HG02840 (cell line): ENCODE measurements around the gene FOXP1.

ENCODE experiments used
- ATAC-seq: cut with Tn5 transposase; IDR thresholded peaks from one replicate; pipeline ENCODE4 v1.9.1; 2021; ENCODE audit warnings: mild to moderate bottlenecking, moderate library complexity, moderate number of reproducible peaks; ENCODE audit not compliant: unreplicated experiment, low FRiP score

The FOXP1 gene

DNA sequence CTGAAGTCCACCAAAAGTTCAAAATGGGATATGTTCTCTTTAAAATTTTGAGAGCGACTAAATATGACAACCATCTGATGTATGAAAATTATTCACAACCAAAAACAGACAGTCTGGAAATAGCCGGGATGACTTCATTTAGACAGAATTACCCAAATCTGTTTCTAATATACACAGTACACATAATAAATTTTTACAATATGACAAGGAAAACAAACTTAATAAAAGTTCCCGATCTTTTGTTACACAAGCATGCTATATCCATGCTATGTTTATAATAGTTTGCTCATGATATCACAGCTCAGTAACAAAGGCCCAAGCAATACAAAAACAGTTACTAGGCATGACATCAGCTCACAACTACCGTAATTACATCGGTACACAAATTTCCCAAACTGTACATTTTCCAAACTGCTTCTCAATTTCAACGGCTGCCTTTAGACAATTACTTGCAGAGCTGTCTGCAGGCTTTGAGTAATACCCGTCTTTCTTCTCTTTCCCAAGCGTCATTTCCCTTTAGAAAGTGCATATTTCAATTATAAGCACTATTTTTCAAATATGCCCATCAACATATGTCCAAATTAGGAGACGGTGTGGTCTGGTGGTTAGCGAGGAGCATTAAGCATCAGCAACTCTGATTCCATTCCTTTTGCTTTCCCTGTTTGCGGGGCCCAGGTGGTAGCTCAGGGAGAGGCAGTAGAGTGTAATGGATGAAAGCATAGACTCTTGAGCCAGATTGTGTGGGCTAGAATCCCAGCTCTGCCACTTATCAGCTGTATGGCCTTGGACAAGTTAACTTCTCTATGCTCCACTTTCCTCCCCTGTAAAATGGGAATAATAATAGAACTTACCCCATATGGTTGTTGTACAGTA is 481.2 kb downstream of the FOXP1 start:
- ATAC-seq: no peak

DNA sequence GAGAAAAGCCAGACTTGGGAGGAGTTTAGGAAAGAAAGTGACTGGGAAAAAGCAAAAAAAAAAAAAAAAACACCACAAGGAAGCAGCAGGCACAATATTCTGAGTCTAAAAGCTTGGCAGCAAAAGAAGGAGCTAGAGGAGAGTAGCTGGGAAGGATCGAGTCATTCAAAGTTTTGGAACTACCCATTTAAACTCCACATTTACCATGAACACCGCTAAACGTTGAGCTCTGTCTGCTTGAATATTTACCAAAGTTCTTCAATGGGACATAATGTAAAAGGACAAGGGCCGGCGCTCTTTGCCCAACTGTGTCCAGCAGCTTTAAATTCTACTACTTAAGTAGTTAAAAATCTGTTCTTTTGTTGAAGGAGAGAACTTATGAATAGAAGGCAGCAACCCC is 481.9 kb downstream of the FOXP1 start:
- ATAC-seq: no peak

DNA sequence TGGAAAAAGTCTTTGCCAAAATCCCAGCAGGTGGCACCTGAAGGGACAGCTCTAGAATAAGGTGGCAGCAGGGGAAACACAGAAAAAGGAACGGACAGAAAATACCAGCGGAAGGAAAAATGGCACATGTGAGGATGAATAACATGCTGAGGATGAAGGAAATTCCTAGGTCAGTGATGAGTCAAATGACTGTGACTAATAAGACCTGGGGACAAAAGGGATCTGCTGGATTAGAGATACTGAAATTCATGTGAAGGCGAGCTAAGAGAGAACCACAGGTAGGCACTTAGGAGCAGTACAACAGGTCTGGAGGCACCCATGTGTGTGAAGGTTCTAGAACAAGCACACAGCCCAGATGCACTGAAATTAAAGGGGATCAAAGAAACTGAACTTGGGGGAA is 482.5 kb downstream of the FOXP1 start:
- ATAC-seq: no peak

DNA sequence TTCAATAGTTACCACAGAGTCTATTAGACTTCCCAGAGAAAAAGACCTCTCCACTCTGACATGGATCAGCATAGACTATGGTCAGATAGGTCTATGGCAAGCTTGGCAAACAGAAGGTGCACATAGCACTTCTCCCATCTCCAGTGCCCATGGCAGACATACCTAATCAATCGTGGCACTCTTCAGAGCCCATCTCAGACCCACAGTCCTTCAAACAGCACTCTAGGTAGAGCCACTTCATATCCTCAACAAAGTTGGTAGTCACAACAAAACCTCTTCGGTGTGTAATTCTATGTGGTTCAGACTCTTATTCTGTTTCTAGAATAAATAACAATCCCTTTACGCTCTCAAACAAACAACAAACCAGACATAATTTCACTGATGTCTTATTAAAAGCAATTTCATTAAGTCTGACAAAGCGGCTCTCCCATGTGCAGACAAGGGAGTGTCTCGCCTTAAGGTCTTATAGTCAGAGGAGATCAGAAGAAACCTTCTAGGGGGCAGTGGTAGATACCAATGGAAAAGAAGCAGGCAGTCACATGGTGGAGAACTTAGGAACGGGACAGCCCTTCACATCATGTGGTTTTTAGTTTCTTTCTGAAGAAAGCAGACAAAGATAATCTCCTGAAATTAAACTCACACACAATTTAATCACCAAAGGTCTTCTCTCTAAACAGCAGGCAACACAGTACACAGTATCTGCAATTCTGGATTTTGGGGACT is 483.4 kb downstream of the FOXP1 start:
- ATAC-seq: no peak

DNA sequence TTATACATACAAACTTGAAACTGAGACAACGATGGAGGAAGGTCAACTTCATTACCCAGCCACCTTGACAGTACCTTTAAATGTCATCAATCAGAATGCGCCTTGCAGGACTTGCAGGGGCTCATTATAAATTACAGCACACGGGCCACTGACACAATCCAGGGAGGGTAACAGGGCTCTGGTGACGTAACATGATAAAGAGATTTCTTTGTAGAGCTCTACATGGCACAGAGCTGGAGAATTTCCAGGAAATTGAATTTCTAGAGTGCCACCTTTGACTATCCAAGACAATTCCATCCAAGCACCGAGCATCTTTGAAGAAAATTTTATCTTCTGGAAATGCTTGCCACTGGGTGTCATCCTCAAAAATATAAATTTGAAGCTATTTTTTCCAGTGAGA is 486.0 kb downstream of the FOXP1 start:
- ATAC-seq: no peak

DNA sequence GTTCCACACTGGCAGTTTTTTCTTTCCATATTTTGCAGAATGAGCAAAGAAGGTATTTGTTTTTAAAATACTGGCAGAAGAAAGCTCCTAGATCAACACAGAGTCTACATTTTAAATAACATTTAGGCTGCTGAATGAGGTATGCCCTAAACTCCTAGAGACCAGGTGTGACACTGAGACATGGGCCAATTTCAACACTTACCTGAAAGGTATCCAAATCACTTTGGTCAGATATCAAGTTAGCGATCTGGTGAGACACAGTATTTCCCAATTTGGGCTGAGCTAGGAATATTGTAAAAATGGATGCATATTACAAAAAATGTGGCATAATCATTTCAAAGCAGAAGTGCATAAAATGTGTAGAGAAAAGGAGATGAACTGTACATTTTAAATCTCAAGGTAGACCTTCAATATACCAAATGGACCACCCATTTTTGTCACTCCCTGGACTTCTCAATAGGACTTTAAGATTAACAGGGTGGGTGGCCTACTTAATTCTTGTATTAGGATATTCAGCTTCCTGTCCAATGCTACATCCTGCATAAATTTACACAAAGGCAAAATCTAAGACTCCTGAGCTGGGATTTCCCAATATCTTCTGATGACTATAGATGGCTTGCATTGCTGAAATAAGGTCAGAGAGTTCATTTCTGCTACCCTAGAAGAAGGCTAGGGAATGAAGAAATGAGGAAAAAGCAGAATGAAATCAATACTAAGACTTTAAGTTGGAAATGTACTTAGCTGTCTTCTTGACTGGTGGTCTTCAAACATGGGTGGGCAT is 487.8 kb downstream of the FOXP1 start:
- no peak for ATAC-seq

DNA sequence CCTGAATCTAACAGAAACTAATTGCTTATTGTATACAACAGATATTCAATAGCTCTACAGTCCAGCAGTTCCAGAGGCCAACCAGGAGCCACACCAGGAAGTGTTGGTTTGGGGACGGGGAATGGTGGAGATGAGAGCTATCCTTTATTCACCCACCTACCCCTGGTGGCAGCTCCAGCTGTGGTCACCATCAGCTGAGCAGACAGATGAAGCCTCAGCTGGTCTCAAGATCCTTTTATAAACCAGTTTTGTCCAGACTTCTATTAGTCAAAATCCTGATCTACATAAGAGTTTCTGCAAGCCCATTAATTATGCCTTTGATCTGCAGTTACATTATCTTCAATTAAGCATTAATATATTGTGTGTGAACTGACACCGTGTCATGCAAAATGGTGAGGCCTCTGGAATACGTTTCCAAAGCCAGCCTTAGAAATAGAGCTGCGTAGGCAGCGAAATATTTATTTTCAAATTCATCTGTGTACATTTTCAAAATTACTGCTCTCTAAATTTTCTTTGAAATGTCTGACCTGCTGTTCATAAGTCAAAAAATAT is 488.8 kb downstream of the FOXP1 start:
- ATAC-seq: no peak

DNA sequence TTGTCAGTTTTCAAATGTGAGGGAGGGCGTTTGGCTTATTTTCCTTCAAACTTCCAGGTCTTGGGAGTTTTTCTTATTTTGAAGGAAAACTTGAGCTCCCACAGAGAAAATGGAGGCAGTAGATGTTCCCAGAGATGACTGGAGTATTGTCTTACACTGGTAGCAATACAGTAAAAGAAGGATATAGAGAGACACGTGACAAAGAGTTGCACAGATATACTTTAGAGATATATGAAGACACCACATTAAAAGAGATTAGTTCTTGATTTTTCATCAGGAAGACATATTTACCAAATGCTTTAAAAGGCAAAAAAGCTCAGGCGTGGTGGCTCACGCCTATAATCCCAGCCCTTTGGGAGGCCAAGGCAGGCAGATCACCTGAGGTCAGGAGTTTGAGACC is 490.9 kb downstream of the FOXP1 start:
- no peak for ATAC-seq

DNA sequence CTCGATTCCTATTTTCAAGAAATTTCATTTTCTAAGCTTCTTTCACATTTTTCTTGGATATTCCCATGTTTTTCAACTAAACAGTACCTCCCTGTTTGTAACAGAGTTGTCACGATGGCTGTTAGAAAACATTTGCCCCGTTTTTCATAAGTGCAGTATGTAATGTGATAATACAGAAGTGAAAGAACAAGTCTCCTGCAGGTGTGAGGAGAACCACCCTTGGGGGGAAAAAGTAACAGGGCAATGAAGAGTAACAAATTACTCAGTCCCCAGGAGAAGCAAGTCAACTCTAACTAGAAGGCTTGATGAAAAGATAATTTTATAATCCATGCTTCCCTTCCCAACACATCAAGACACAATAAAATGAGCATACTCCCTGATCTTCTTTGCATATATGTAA is 493.3 kb downstream of the FOXP1 start:
- no peak for ATAC-seq

DNA sequence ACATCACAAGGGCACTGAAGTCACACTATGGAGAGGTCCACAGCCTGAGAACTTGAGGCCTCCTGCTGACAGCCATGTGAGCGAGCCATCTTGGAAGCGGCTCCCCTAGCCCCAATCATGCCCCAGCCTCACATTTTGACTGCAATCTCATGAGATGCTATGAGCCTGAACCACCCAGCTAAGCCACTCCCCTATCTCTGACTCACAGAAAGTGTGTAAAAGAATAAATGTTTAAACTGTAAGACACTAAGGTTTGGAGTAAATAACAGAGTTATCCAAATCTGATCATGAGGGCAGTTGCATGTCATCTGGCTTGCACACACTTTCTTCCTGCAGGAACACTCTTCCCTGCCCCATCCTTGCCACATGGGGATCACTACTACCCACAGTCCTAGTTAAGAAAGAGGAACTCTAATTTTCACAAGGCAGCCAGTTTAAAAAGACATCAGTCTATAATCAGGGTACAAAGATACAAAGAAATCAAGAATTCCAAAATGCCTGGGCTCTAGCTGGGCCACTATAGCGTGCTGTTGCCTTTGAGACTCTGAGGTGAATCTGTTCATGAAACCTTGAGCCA is 494.2 kb downstream of the FOXP1 start:
- ATAC-seq: no peak

DNA sequence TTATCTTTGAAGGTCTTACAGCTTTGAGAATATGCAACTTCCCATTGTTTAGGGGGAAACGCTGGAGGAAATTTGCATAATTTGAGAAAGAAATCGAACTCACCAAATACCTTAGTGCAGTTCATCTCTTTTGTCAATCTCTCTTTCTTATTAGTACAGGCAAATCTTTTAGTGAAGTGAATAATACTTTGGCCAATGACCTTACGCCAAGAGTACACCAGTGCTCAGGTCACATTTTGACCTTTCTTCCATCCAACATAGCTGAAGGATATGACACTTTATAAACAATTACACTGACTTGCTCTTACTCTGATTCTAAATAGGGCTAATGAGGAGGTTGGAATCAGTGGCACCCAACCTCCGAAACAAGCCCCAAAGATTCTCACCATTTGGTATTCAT is 494.8 kb downstream of the FOXP1 start:
- ATAC-seq: no peak

DNA sequence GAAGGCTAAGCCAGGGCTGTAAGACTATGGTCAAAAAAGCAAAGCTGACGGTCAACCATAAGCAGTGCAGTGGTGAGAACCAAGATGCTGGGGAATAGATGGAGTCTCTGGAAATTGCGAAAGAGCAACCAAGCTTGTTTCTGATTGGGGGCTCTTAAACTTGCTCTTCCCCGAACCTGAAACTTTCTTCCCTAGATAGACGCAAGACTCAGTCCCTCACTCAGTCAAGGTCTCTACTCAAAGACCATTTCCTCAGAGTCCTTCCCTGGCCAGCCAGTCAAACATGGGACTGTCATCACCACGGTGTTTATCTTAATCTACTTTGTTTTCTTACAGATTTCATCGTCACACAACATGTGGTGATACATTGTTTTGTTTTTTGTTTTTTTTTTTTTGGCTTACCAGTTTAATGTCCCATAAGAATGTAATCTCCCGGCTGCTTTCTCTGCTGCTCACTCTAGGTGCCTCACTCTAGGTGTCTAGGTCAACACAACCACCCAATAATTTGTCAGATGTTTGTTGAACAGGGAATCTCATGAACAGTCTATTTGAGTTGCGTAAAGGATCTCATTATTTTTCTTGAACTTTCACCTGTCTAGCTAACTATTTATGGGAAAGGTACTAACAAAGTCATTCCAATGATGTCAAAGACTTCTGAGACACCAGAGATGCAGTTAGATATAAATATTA is 495.4 kb downstream of the FOXP1 start:
- ATAC-seq: no peak

DNA sequence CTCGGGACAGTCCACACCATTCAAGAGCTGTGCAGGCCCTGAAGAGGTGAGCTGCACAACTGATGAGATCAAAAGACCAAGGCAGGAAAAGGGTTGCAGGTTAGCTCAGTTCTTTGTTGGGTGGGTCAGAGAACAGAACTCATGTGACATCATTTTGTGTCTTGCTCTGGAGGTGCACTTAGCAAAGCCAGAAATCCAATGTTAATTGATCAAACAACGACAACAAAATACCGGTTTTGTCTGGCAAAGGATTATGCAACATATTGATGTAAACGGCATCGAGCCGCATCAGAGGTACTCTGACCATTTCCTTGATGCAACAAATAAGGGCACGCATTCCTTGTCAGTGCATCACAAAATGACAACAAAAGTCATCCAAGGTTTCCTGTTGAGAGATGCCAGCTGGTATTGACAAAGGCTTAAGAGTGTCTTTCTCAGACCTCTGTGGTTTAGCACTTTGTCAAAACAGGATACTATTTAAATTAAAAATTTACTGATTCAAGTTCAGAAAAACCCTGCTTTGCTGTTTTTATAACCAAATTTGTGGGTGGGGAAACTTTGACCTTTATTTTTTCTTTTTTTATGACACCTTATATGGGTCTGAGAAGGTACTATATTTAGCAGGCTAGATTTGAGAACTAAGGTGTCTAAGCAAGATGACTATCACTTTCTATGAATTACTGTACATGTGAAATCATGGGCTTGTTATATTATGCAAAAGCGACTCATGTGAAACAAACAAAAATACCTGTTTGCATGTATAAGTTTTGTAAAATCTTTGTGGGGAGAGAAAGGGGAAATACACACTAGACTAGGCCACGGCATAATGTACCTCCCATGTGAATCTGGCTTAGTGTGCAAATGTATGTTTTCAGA is 496.1 kb downstream of the FOXP1 start:
- peak; percentile 94 for ATAC-seq

DNA sequence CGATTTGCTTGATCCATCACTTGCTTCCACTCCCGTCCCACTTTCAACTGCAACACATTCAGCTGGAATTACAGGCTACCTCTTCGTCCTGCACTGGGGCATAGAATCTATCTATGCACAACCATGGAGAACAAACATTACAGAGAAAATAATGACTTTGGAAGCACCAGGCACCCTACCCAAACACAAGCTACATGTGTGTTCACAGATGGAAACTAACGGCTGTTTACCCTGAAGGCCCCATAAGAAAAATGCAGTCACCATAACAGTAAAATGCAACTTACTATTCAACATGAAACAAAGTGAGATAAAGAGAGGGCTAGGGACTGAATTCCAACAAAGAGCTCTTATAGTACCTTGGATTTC is 496.8 kb downstream of the FOXP1 start:
- ATAC-seq: no peak

DNA sequence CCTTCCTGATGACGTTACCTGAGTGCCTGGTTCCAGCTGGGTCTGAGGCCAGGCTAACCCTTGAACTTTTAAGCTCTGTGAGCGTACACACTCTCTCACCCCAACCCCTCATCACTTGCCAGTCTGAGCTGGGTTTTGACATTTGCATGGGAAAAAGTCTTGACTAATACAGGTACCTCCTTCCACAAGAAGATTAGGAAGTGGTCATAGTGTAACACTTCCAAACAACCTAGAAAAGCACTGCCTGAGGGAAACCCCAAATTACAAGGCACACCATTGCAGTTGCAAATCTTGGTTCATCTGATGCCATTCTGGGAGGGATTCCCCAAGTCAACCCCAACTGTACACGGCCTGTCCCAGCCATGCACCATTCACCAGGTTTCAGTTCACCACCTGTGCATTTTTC is 499.8 kb downstream of the FOXP1 start:
- ATAC-seq: no peak

DNA sequence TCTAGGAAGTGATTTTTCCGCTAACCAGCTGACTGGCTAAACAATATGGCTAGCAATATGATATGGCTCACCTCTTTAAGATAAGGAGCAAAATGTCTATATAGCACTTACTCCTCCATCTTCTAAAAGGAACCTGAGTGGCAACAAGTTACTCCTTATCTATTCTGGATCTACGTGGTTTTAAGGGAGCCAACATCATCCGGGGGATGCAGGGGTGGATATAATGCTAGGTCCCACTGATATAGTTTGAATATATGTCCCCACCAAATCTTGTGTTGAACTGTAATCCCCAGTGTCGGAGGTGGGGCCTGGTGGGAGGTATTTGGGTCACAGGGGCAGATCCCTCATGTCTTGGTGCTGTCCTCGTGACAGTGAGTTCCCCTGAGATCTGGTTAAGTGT is 500.7 kb downstream of the FOXP1 start:
- no peak for ATAC-seq

DNA sequence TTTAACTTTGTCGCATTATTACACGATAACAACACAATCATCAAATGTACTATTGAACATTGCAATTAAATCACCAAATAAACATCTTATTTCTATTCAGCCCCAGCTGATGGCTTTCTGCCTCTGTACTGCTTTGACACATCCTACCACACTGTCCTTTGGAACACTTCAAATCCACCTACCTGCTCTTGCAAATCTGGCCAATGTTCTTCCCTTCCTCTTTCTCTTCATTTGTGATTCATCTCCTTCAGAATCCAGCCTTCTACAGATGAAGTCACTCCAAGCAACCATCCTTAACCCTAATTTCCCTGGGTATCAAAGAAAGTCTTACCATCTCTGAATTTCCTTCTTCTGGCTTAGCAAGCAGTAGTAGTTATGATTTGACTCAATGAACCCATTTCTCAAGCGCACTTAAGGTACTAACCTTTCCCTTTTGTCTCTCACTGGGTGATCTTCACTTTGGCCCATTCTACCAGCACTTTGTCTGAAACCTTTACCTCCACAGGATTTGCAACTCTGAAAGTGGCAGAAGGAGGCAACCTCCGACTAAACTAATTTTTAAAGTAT is 502.9 kb downstream of the FOXP1 start:
- no peak for ATAC-seq

DNA sequence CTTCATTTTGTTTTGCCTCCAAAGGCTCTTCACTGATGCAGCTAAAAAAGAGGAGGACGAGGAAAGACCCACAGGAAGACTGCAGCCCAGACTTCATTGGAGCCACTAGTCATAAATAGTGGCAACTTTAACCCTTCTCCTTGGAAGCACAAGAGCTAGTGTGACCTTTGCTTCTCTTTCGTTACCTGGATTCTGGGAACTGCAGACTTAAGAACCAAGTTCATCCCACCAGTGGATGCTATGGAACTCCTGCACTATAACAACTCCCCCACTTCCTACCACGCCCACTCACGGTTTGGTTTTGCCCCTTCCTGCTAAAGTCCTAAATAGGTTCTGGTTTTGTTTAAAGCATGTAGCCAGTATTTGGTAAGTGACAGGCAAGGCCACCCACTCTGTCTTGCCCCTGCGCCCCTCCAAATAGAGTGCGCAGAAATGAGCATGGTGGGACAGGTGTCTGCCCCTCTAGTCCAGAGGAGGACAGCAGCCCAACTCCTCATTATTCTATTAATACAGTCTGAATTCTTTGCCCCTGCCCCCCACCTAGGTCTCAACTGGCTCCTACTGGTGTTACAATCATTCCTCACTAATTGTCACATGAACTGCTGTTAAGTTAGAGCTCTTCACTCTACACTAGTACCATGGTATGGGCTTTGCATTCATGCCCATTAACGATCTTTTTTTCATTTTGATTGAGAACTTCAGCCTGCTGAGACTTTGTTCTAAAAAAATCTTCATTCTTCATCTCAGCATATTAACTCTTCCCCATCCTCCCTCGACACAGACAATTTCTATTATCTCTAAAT is 504.6 kb downstream of the FOXP1 start:
- ATAC-seq: no peak
